K562 (cell line): ENCODE data around the gene TRIOBP. TPM values are rescaled to one million over a fixed set of nuclear protein-coding genes. Genes with fewer than 3 reads are reported as not detected.
A peak's percentile ranks its signal among the peaks of the same experiment; 100 is the strongest.

ENCODE experiments used
- ATAC-seq: fragments of 200-7000 bp; cut with Tn5 transposase; 3 replicates; pipeline ENCODE4 v1.9.1; 2020; ENCODE audit warnings: moderate library complexity
- BruUV-seq: library from RNA; stranded (reverse); fragments of 400-500 nt; replicated peaks from 2 replicates; lab custom pipeline; 2021; lab: Mats Ljungman, UMichigan
- CTCF ChIA-PET: fragments of 300-600 bp; formaldehyde crosslinking; extraction: SDS; loops from one replicate; lab custom pipeline; 2021; ENCODE audit warnings: low intra/inter-chr PET ratio; lab: Yijun Ruan, JAX
- POLR2A ChIA-PET: fragments of 300-600, 350-650 bp; sonication (Branson Sonifier 250); formaldehyde crosslinking; extraction: SDS; loops from one replicate; lab custom pipeline; 2021; ENCODE audit warnings: antibody characterized with exemption, inconsistent platforms; lab: Yijun Ruan, JAX
- DNase-seq, 4 experiments: peaks; one replicate each; pipeline versions ENCODE4 v3.0.0 to v3.0.0-alpha.2; 2011 to 2018; ENCODE audit warnings: low spot score in 3 of 4, mixed read lengths in 3 of 4; ENCODE audit errors: extremely low read depth in 1 of 4
- FAIRE-seq: peaks from 2 replicates; lab custom pipeline; 2011; peaks lifted over from hg19 to GRCh38; lab: Jason Lieb, UNC
- H2AFZ ChIP-seq: 2 replicates; pipeline ENCODE4 v1.6.0; 2011; ENCODE audit warnings: low read depth, low read length, control low read depth, inconsistent platforms
- H3K27ac ChIP-seq: fragments of 200-600 bp; 3 replicates; pipeline ENCODE4 v1.8.0; 2011; ENCODE audit warnings: low read depth, mild to moderate bottlenecking, control low read depth, inconsistent platforms, low read length, moderate library complexity, mixed read lengths; ENCODE audit errors: extremely low read depth
- H3K27me3 ChIP-seq, 2 experiments: fragments of 300-600 bp in 1 of 2; 2 replicates in 1 of 2; 3 replicates in 1 of 2; pipeline versions ENCODE4 v1.6.0 to v1.8.0; 2011; ENCODE audit warnings: inconsistent platforms in 2 of 2, low read length in 2 of 2, mild to moderate bottlenecking in 1 of 2, mixed read lengths in 1 of 2, moderate library complexity in 1 of 2; ENCODE audit not compliant: control insufficient read depth in 2 of 2, insufficient read depth in 2 of 2
- H3K36me3 ChIP-seq: fragments of 300-600 bp; 3 replicates; pipeline ENCODE4 v1.8.0; 2011; ENCODE audit warnings: mild to moderate bottlenecking, low read length, inconsistent platforms; ENCODE audit not compliant: control insufficient read depth, insufficient read depth
- H3K4me1 ChIP-seq, 2 experiments: fragments of 200-600 bp in 1 of 2; replicated peaks in 1 of 2; 2 replicates in 1 of 2; 3 replicates in 1 of 2; pipeline versions ENCODE4 v1.5.1 to v1.8.0; 2011; ENCODE audit warnings: inconsistent platforms in 2 of 2, low read length in 2 of 2, mild to moderate bottlenecking in 1 of 2, mixed read lengths in 1 of 2, moderate library complexity in 1 of 2; ENCODE audit not compliant: control insufficient read depth in 2 of 2, insufficient read depth in 2 of 2
- H3K4me2 ChIP-seq: 2 replicates; pipeline ENCODE4 v1.6.1; 2011; ENCODE audit warnings: low read length, control low read depth, inconsistent platforms, mixed read lengths; ENCODE audit not compliant: insufficient read depth
- H3K4me3 ChIP-seq: fragments of 200-600 bp; sonication (generic), shearing (Covaris generic); 2 replicates; pipeline ENCODE4 v1.5.1; 2016; ENCODE audit warnings: control low read depth, inconsistent platforms
- H3K79me2 ChIP-seq: fragments of 200-600 bp; 3 replicates; pipeline ENCODE4 v1.8.0; 2011; ENCODE audit warnings: low read length, inconsistent platforms; ENCODE audit not compliant: control insufficient read depth, insufficient read depth
- H3K9ac ChIP-seq, 2 experiments: 2 replicates each; pipeline versions ENCODE4 v1.6.0 to v1.6.1; 2011; ENCODE audit warnings: low read depth in 2 of 2, low read length in 2 of 2, control low read depth in 1 of 2, inconsistent platforms in 1 of 2, mild to moderate bottlenecking in 1 of 2, mixed read lengths in 1 of 2; ENCODE audit not compliant: insufficient read depth in 1 of 2
- H3K9me1 ChIP-seq: one replicate; pipeline ENCODE4 v1.6.0; 2011; ENCODE audit warnings: inconsistent platforms, mild to moderate bottlenecking, low read length, moderate library complexity; ENCODE audit not compliant: control insufficient read depth, insufficient read depth
- H3K9me3 ChIP-seq: replicated peaks from 2 replicates; pipeline ENCODE4 v1.5.1; 2011; ENCODE audit warnings: low read depth, low read length, inconsistent platforms; ENCODE audit not compliant: control insufficient read depth, insufficient read depth
- H4K20me1 ChIP-seq: replicated peaks from 2 replicates; pipeline ENCODE4 v1.6.1; 2011; ENCODE audit warnings: low read length, inconsistent platforms, mixed read lengths; ENCODE audit not compliant: control insufficient read depth, insufficient read depth
- ARID1B ChIP-seq: fragments of 450-650 bp; IDR thresholded peaks from 2 replicates; pipeline ENCODE4 v1.6.1; 2016; ENCODE audit warnings: antibody characterized with exemption, mild to moderate bottlenecking, inconsistent platforms
- ESRRA ChIP-seq: fragments of 450-650 bp; IDR thresholded peaks from 2 replicates; pipeline ENCODE4 v1.6.1; 2014; ENCODE audit warnings: low read depth, mild to moderate bottlenecking, moderate library complexity, borderline replicate concordance
- PHF21A ChIP-seq: fragments of 450-650 bp; IDR thresholded peaks from 2 replicates; pipeline ENCODE4 v1.6.1; 2017; ENCODE audit warnings: low read depth, borderline replicate concordance
- SMARCE1 ChIP-seq: fragments of 450-650 bp; IDR thresholded peaks from 2 replicates; pipeline ENCODE4 v1.7.1; 2016; ENCODE audit warnings: mild to moderate bottlenecking
- WGBS: fragments of 100-300 bp; shearing (Covaris generic); methylation state at CpG from one replicate; pipeline ENCODE4 v1.1.6; 2016; ENCODE audit warnings: low coverage, mixed read lengths; ENCODE audit not compliant: insufficient coverage; ENCODE audit errors: missing lambda C conversion rate; 5-methylcytosine and 5-hydroxymethylcytosine counted together
- in situ Hi-C: fragments of 300-500 bp; cut with MboI; formaldehyde crosslinking; loops from 4 replicates; pipeline ENCODE4 v1.15.0; 2018; ENCODE audit warnings: inconsistent platforms, mixed read lengths
- intact Hi-C: fragments of 100-400 bp; cut with micrococcal nuclease; formaldehyde crosslinking; loops from 2 replicates; pipeline ENCODE4 v1.14.2; 2022
- polyA plus RNA-seq, 8 experiments: library from polyadenylated mRNA; depleted of rRNA in 4 of 8; stranded (reverse) in 5 of 8; unstranded in 3 of 8; fragments of >200 nt; fragmentation: Nextera tagmentation in 2 of 8; fragmentation: Illumina TruSeq in 1 of 8; extraction: Ambion mirVana in 2 of 8; extraction: Trizol in 1 of 8; gene quantifications; 2 replicates each; pipeline versions ENCODE4 v1.2.1 to v1.2.3, GENCODE V29; 2011 to 2014; ENCODE audit warnings: inconsistent platforms in 1 of 8, missing spikeins in 1 of 8
- total RNA-seq, 7 experiments: library from RNA; depleted of rRNA in 6 of 7; stranded (reverse); fragments of >200 nt in 6 of 7; fragmentation: Illumina TruSeq in 2 of 7; extraction: Trizol in 2 of 7; gene quantifications; 2 replicates each; pipeline versions ENCODE4 v1.2.1 to v1.2.3, GENCODE V29; 2011 to 2021; ENCODE audit warnings: low replicate concordance in 1 of 7
- TF ChIP-seq, protein P1 (sequence below): sonication (generic); formaldehyde crosslinking; IDR thresholded peaks from 2 replicates; pipeline ENCODE4 v1.9.0; 2022; ENCODE audit warnings: mild to moderate bottlenecking, missing genetic modification reagents

TRIOBP gene
- total and polyA plus RNA-seq, 9 of the 15 experiments (the other 6 are each of a cell fraction or from before 2014, with no cell fraction given): 0.24 to 13.8 (median 5.5) TPM

DNA sequence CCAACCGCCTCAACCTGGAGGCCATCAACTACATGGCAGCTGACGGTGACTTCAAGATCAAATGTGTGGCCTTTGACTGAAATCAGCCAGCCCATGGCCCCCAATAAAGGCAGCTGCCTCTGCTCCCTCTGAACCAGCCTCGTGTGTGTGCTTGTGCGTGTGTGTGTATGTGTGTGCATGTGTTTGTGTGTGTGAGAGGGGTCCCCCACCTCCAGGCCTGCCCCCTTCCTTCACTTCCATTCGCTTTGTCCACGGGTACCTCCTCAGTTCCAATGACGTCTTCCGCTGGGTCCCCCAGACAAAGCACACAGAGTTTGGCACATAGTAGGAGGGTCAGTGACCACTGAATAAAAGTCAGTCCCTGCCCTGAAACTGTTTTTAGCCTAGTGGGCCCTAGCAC lies 17.2 kb upstream of the TRIOBP start:
- H3K4me3 ChIP-seq: no peak overlapping the region
- TF ChIP-seq ARID1B (no peak), SMARCE1 (no peak), PHF21A (no peak), ESRRA (no peak)
- TF ChIP-seq, protein P1, sequence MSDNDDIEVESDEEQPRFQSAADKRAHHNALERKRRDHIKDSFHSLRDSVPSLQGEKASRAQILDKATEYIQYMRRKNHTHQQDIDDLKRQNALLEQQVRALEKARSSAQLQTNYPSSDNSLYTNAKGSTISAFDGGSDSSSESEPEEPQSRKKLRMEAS (CRISPR knock-in tag): no peak
- H4K20me1 ChIP-seq: no peaks in the 10 kb centered on the region
- in situ Hi-C loops: no loop called here
- no peaks in the 10 kb centered on the region for H3K9me3 ChIP-seq
- ChIA-PET POLR2A (interaction anchor here (0.6 to 1.2 kb wide), 4 partner anchors 11 to 254 kb away, joined by 3 to 6 read pairs (median 4); no protein-coding TSS in a partner anchor), CTCF (no interaction called here)
- no peak overlapping the region for H2AFZ ChIP-seq
- H3K9ac ChIP-seq: 0 out of 4 replicates have a peak overlapping the region, but pooled peaks of 1 of the 2 experiments have one; percentile 36
- peaks cover 5% of the 10 kb centered on the region; the same call in 1 of the 3 replicates for H3K36me3 ChIP-seq
- H3K27ac ChIP-seq: no peak overlapping the region
- intact Hi-C loops: no loop called here
- H3K9me1 ChIP-seq: no peaks in the 10 kb centered on the region
- H3K27me3 ChIP-seq: no peaks in the 10 kb centered on the region
- H3K79me2 ChIP-seq: peaks cover 23% of the 10 kb centered on the region
- DNase-seq (no peak), ATAC-seq (no peak), FAIRE-seq (no peak)
- no peak overlapping the region for H3K4me2 ChIP-seq
- WGBS: 89% methylated on average over 7 of the region's 8 CpGs
- no TSS peak for BruUV-seq
- H3K4me1 ChIP-seq: peaks cover 9 to 50% of the 10 kb centered on the region in 2 experiments; a peak in 4 of 5 replicates
